Suprapubic skin (tissue), 3 donors: Measurements from ENCODE around the gene CADPS2.

ENCODE experiments used
- POLR2AphosphoS5 ChIP-seq, 3 donors: sonication (generic); formaldehyde crosslinking; IDR thresholded peaks; one replicate each; pipeline ENCODE4 v1.6.1; 2017; ENCODE audit warnings: antibody characterized with exemption in 3 of 3
- TF ChIP-seq, protein P1 (sequence below), 2 donors: fragments of 200-600 bp in 1 of 2; fragments of 450-650 bp in 1 of 2; sonication (generic) in 1 of 2; IDR thresholded peaks; one replicate each; pipeline ENCODE4 v1.5.1; 2016 to 2019; ENCODE audit warnings: antibody characterized with exemption in 2 of 2, mild to moderate bottlenecking in 1 of 2, moderate library complexity in 1 of 2

GRCh38 chr7:122743211-122743610 is 143.0 kb downstream of the CADPS2 start:
- TF ChIP-seq, protein P1, sequence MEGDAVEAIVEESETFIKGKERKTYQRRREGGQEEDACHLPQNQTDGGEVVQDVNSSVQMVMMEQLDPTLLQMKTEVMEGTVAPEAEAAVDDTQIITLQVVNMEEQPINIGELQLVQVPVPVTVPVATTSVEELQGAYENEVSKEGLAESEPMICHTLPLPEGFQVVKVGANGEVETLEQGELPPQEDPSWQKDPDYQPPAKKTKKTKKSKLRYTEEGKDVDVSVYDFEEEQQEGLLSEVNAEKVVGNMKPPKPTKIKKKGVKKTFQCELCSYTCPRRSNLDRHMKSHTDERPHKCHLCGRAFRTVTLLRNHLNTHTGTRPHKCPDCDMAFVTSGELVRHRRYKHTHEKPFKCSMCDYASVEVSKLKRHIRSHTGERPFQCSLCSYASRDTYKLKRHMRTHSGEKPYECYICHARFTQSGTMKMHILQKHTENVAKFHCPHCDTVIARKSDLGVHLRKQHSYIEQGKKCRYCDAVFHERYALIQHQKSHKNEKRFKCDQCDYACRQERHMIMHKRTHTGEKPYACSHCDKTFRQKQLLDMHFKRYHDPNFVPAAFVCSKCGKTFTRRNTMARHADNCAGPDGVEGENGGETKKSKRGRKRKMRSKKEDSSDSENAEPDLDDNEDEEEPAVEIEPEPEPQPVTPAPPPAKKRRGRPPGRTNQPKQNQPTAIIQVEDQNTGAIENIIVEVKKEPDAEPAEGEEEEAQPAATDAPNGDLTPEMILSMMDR (IDR thresholded peaks at IDR 0.05) = no peak
- TF ChIP-seq POLR2AphosphoS5 (IDR thresholded peaks at IDR 0.05) = no peak
